OCI-LY7 (cell line): ENCODE data around the gene SMARCA2. TPM values are rescaled to one million over a fixed set of nuclear protein-coding genes. Genes with fewer than 3 reads are reported as not detected.

Source experiments
- BruUV-seq: library from RNA; stranded (reverse); fragments of 400-500 nt; replicated peaks from 2 replicates; lab custom pipeline; 2021; lab: Mats Ljungman, UMichigan
- CTCF ChIA-PET: fragments of 300-600 bp; sonication (Branson Sonifier 250); formaldehyde crosslinking; loops from one replicate; lab custom pipeline; 2022; ENCODE audit warnings: antibody characterized with exemption; ENCODE audit not compliant: unreplicated experiment; lab: Charles Lee
- POLR2A ChIA-PET: fragments of 300-600 bp; sonication (Branson Sonifier 250); formaldehyde crosslinking; loops from one replicate; lab custom pipeline; 2022; ENCODE audit warnings: antibody characterized with exemption; lab: Charles Lee
- DNase-seq: peaks from one replicate; pipeline ENCODE4 v3.0.0-alpha.2; 2015; ENCODE audit warnings: low spot score
- H2AFZ ChIP-seq: fragments of 200-600 bp; sonication (generic), shearing (Covaris generic); 2 replicates; pipeline ENCODE4 v1.6.1; 2014; ENCODE audit warnings: mild to moderate bottlenecking, antibody characterized with exemption, low read length, moderate library complexity
- H3K27ac ChIP-seq: fragments of 200-600 bp; sonication (generic); 2 replicates; pipeline ENCODE4 v1.5.1; 2014; ENCODE audit warnings: mixed run types, low read depth, mild to moderate bottlenecking, moderate library complexity, low read length, inconsistent platforms; ENCODE audit not compliant: poor library complexity, severe bottlenecking
- H3K36me3 ChIP-seq: fragments of 200-600 bp; sonication (generic); 2 replicates; pipeline ENCODE4 v1.6.1; 2014; ENCODE audit warnings: mild to moderate bottlenecking, antibody characterized with exemption, low read length, moderate library complexity, mixed read lengths; ENCODE audit not compliant: insufficient read depth
- H3K4me1 ChIP-seq: fragments of 200-600 bp; sonication (generic); 2 replicates; pipeline ENCODE4 v1.5.1; 2014; ENCODE audit warnings: mild to moderate bottlenecking, low read length; ENCODE audit not compliant: insufficient read depth, poor library complexity, severe bottlenecking
- H3K4me2 ChIP-seq: fragments of 200-600 bp; sonication (generic); 2 replicates; pipeline ENCODE4 v1.6.1; 2014; ENCODE audit warnings: mild to moderate bottlenecking, low read length
- H3K4me3 ChIP-seq: fragments of 200-600 bp; sonication (generic); 2 replicates; pipeline ENCODE4 v1.5.1; 2014; ENCODE audit warnings: mild to moderate bottlenecking, low read depth, low read length; ENCODE audit not compliant: poor library complexity, severe bottlenecking
- H3K79me2 ChIP-seq: fragments of 200-600 bp; sonication (generic); 2 replicates; pipeline ENCODE4 v1.6.1; 2016; ENCODE audit warnings: low read depth, mild to moderate bottlenecking, low read length, moderate library complexity, mixed read lengths; ENCODE audit not compliant: insufficient read depth
- H3K9me2 ChIP-seq: fragments of 200-600 bp; sonication (generic); 2 replicates; pipeline ENCODE4 v1.6.1; 2016; ENCODE audit warnings: mild to moderate bottlenecking, low read length, mixed read lengths; ENCODE audit not compliant: insufficient read depth
- H3K9me3 ChIP-seq: fragments of 200-600 bp; sonication (generic); 2 replicates; pipeline ENCODE4 v1.6.1; 2014; ENCODE audit warnings: mild to moderate bottlenecking, mixed run types, low read length, mixed read lengths
- H4K20me1 ChIP-seq: fragments of 200-600 bp; sonication (generic); 2 replicates; pipeline ENCODE4 v1.6.1; 2014; ENCODE audit warnings: mild to moderate bottlenecking, antibody characterized with exemption, low read length, moderate library complexity, mixed read lengths; ENCODE audit not compliant: insufficient read depth
- CTCF ChIP-seq: fragments of 200-600 bp; sonication (generic); conservative IDR thresholded peaks from 2 replicates; pipeline ENCODE4 v1.5.1; 2014; ENCODE audit warnings: mild to moderate bottlenecking, antibody characterized with exemption, low read length, moderate library complexity, mixed read lengths
- EZH2phosphoT487 ChIP-seq: fragments of 200-600 bp; sonication (generic); IDR thresholded peaks from 2 replicates; pipeline ENCODE4 v1.6.1; 2018; ENCODE audit warnings: low read depth, borderline replicate concordance, mild to moderate bottlenecking, mixed run types, antibody characterized with exemption, low read length, moderate library complexity, mixed read lengths
- intact Hi-C: fragments of 100-400 bp; cut with micrococcal nuclease; formaldehyde crosslinking; loops from one replicate; pipeline ENCODE4 v1.10.0; 2022; ENCODE audit not compliant: unreplicated experiment
- total RNA-seq, 2 experiments: library from RNA; depleted of rRNA in 1 of 2; stranded (reverse); fragments of >200 nt in 1 of 2; shearing (Covaris generic) in 1 of 2; gene quantifications; 2 replicates each; pipeline ENCODE4 v1.2.3, GENCODE V29; 2014 to 2022

The SMARCA2 gene
- total RNA-seq, 2 experiments from 2014 or later: 54.8 to 80.6 TPM

DNA sequence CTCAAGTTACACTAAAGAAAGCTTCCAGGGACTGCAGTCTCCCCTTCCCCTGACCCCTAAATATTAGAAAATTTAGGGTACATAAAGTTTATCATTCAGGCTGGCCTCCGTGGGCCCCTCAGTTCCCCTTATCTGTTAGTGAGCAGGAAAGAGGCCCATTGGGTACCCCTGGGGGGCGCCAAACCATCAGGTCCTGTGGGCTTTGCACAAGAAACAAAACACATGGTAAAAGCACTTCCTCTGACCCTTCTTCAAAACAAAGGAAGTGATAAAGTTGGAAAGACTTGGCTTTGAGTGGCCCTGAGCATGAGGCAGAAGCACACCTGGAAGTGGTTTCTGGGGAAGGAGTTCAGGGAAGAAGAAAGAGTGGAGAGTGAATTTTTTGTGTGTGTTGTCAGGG is 213.0 kb downstream of the SMARCA2 start:
- peaks cover 11% of the 10 kb centered on the region; the same call in 1 of the 2 replicates for H3K9me3 ChIP-seq
- ChIA-PET POLR2A (interaction anchor here (0.8 to 1.0 kb wide), 2 partner anchors 47 to 81 kb away, joined by 3 to 6 read pairs; no protein-coding TSS in a partner anchor), CTCF (no interaction called here)
- DNase-seq: peak; percentile 73
- BruUV-seq: no TSS peak
- peak overlapping the region; percentile 62 for H3K4me2 ChIP-seq
- peaks cover 24% of the 10 kb centered on the region for H3K4me1 ChIP-seq
- no peak overlapping the region for H3K4me3 ChIP-seq
- no peaks in the 10 kb centered on the region for H4K20me1 ChIP-seq
- no peaks in the 10 kb centered on the region for H3K36me3 ChIP-seq
- H2AFZ ChIP-seq: peak overlapping the region; percentile 74; the same call in 1 of the 2 replicates
- H3K27ac ChIP-seq: no peak overlapping the region
- peak; percentile 96 for TF ChIP-seq CTCF
- TF ChIP-seq EZH2phosphoT487: no peak
- intact Hi-C loops: loop anchor here (10.0 kb wide), 1 partner anchor 47 kb away; no protein-coding TSS in a partner anchor
- H3K9me2 ChIP-seq: no peaks in the 10 kb centered on the region
- H3K79me2 ChIP-seq: no peaks in the 10 kb centered on the region

- Histone ChIP-seq H3K27ac (peak overlapping the region; percentile 29), H3K36me3 (no peaks in the 10 kb centered on the region), H4K20me1 (no peaks in the 10 kb centered on the region), H3K4me1 (peaks cover 24% of the 10 kb centered on the region), H3K4me3 (no peak overlapping the region), H3K9me2 (no peaks in the 10 kb centered on the region), H3K9me3 (peaks cover 11% of the 10 kb centered on the region; the same call in 1 of the 2 replicates), H2AFZ (peak overlapping the region; percentile 74; the same call in 1 of the 2 replicates), H3K4me2 (peak overlapping the region; percentile 62), H3K79me2 (no peaks in the 10 kb centered on the region)
- BruUV-seq: no TSS peak
- no peak for DNase-seq
- TF ChIP-seq CTCF (no peak), EZH2phosphoT487 (no peak)
- intact Hi-C loops: loop anchor here (10.0 kb wide), 1 partner anchor 46 kb away; no protein-coding TSS in a partner anchor
- ChIA-PET POLR2A (interaction anchor here (0.8 to 1.0 kb wide), 3 partner anchors 47 to 616 kb away, joined by 3 to 6 read pairs (median 4); partner anchors contain the start of gene PUM3), CTCF (no interaction called here)
These were observed 213.5 kb downstream of the SMARCA2 start for GRCh38 chr9:2228641-2229040.
